GM18858 (cell line): ENCODE results near the gene ASTN2.

Source experiments
- ATAC-seq: cut with Tn5 transposase; IDR thresholded peaks from one replicate; pipeline ENCODE4 v1.9.1; 2021; ENCODE audit not compliant: unreplicated experiment

Gene ASTN2

GRCh38 chr9:117030254-117030768 lies 384.5 kb downstream of the ASTN2 start:
- ATAC-seq: no peak

- ATAC-seq: no peak
Observed at GRCh38 chr9:117029341-117029740, 385.5 kb downstream of the ASTN2 start.

- no peak for ATAC-seq
Observed at GRCh38 chr9:117028103-117028858, 386.6 kb downstream of the ASTN2 start.

GRCh38 chr9:117021906-117022305 lies 393.0 kb downstream of the ASTN2 start:
- ATAC-seq: no peak

GRCh38 chr9:117018966-117019617 lies 395.8 kb downstream of the ASTN2 start:
- no peak for ATAC-seq

GRCh38 chr9:117017414-117017985 lies 397.4 kb downstream of the ASTN2 start:
- no peak for ATAC-seq

GRCh38 chr9:117014061-117014460 lies 400.8 kb downstream of the ASTN2 start:
- ATAC-seq: no peak

GRCh38 chr9:117013440-117013995 lies 401.3 kb downstream of the ASTN2 start:
- ATAC-seq: no peak

GRCh38 chr9:117010061-117010460 lies 404.8 kb downstream of the ASTN2 start:
- no peak for ATAC-seq

- ATAC-seq: no peak
Observed at GRCh38 chr9:117008876-117009275, 406.0 kb downstream of the ASTN2 start.

GRCh38 chr9:117008461-117008860 lies 406.4 kb downstream of the ASTN2 start:
- ATAC-seq: no peak

- no peak for ATAC-seq
Observed at GRCh38 chr9:117002686-117003085, 412.2 kb downstream of the ASTN2 start.

GRCh38 chr9:117000834-117001233 lies 414.0 kb downstream of the ASTN2 start:
- no peak for ATAC-seq

GRCh38 chr9:117000196-117000723 lies 414.6 kb downstream of the ASTN2 start:
- no peak for ATAC-seq

GRCh38 chr9:116998305-116998704 lies 416.6 kb downstream of the ASTN2 start:
- no peak for ATAC-seq

- no peak for ATAC-seq
Observed at GRCh38 chr9:116992865-116993264, 422.0 kb downstream of the ASTN2 start.

GRCh38 chr9:116991051-116991450 lies 423.8 kb downstream of the ASTN2 start:
- no peak for ATAC-seq

- no peak for ATAC-seq
Observed at GRCh38 chr9:116990592-116990991, 424.3 kb downstream of the ASTN2 start.

- no peak for ATAC-seq
Observed at GRCh38 chr9:116987721-116988485, 427.0 kb downstream of the ASTN2 start.

GRCh38 chr9:116986015-116986414 lies 428.8 kb downstream of the ASTN2 start:
- no peak for ATAC-seq

GRCh38 chr9:116985596-116985995 lies 429.3 kb downstream of the ASTN2 start:
- no peak for ATAC-seq
